ENCODE measurements around the gene CLDN20. TPM values are rescaled to one million over a fixed set of nuclear protein-coding genes. Genes with fewer than 3 reads are reported as not detected.

The CLDN20 gene
- total RNA-seq, 1 donor from 2014 or later: not detected

- no peak for ATAC-seq
- no peak for TF ChIP-seq CTCF (IDR thresholded peaks at IDR 0.05)
These were observed 26.2 kb upstream of the CLDN20 start for GRCh38 chr6:155237613-155238012.

GRCh38 chr6:155240905-155241600 lies 22.8 kb upstream of the CLDN20 start:
- Histone ChIP-seq H3K9me3 (no peaks in the 10 kb centered on the region), H3K4me1 (peaks cover 3% of the 10 kb centered on the region), H3K4me3 (no peak overlapping the region), H3K36me3 (no peaks in the 10 kb centered on the region), H3K27ac (no peak overlapping the region), H3K27me3 (no peaks in the 10 kb centered on the region)
- DNase-seq (no peak), ATAC-seq (no peak)
- no peak for TF ChIP-seq CTCF (IDR thresholded peaks at IDR 0.05)
- intact Hi-C loops (cut with DNase I): no loop called here

More at GRCh38 chr6:155237613-155238012, 26.2 kb upstream of the CLDN20 start:
- no peak overlapping the region for H3K27ac ChIP-seq
- H3K4me1 ChIP-seq: no peaks in the 10 kb centered on the region
- no peaks in the 10 kb centered on the region for H3K27me3 ChIP-seq
- H3K4me3 ChIP-seq: no peak overlapping the region
- H3K36me3 ChIP-seq: no peaks in the 10 kb centered on the region
- no peak for DNase-seq
- H3K9me3 ChIP-seq: no peaks in the 10 kb centered on the region
- intact Hi-C loops (cut with DNase I): no loop called here

- peaks cover 3% of the 10 kb centered on the region for H3K4me1 ChIP-seq
- no peak for ATAC-seq
- H3K4me3 ChIP-seq: no peak overlapping the region
- no peaks in the 10 kb centered on the region for H3K9me3 ChIP-seq
- DNase-seq: no peak
- no peaks in the 10 kb centered on the region for H3K36me3 ChIP-seq
- no peaks in the 10 kb centered on the region for H3K27me3 ChIP-seq
- no peak overlapping the region for H3K27ac ChIP-seq
- no peak for TF ChIP-seq CTCF (IDR thresholded peaks at IDR 0.05)
- intact Hi-C loops (cut with DNase I): no loop called here
These were observed 21.8 kb upstream of the CLDN20 start for GRCh38 chr6:155241966-155242365.

- no peak overlapping the region for H3K4me3 ChIP-seq
- DNase-seq (no peak), ATAC-seq (no peak)
- H3K27ac ChIP-seq: no peak overlapping the region
- H3K27me3 ChIP-seq: no peaks in the 10 kb centered on the region
- no peaks in the 10 kb centered on the region for H3K36me3 ChIP-seq
- peaks cover 3% of the 10 kb centered on the region for H3K4me1 ChIP-seq
- no peaks in the 10 kb centered on the region for H3K9me3 ChIP-seq
- no peak for TF ChIP-seq CTCF (IDR thresholded peaks at IDR 0.05)
- intact Hi-C loops (cut with DNase I): no loop called here
These were observed 19.4 kb upstream of the CLDN20 start for GRCh38 chr6:155244434-155244833.

- TF ChIP-seq CTCF (IDR thresholded peaks at IDR 0.05): no peak
- no peaks in the 10 kb centered on the region for H3K36me3 ChIP-seq
These were observed 18.6 kb upstream of the CLDN20 start for GRCh38 chr6:155245193-155245592.

More at GRCh38 chr6:155245193-155245592, 18.6 kb upstream of the CLDN20 start:
- no peak overlapping the region for H3K27ac ChIP-seq
- intact Hi-C loops (cut with DNase I): no loop called here
- peaks cover 3% of the 10 kb centered on the region for H3K4me1 ChIP-seq
- ATAC-seq: no peak
- no peaks in the 10 kb centered on the region for H3K9me3 ChIP-seq
- H3K4me3 ChIP-seq: no peak overlapping the region
- no peaks in the 10 kb centered on the region for H3K27me3 ChIP-seq
- DNase-seq: no peak
